K562 (cell line): ENCODE measurements around the gene AGAP1.

Experiments
- BRF2 ChIP-seq: IDR thresholded peaks from 3 replicates; pipeline ENCODE4 v1.6.1; 2011; ENCODE audit warnings: borderline replicate concordance, mild to moderate bottlenecking; ENCODE audit not compliant: insufficient read length, insufficient read depth
- EP300 ChIP-seq: IDR thresholded peaks from 2 replicates; pipeline ENCODE4 v1.6.1; 2012; ENCODE audit warnings: low read length, improper control_type of control experiment
- HCFC1 ChIP-seq: IDR thresholded peaks from 2 replicates; pipeline ENCODE4 v1.6.1; 2012; ENCODE audit warnings: low read depth, low read length, improper control_type of control experiment
- HMGXB4 ChIP-seq: sonication (generic); formaldehyde crosslinking; IDR thresholded peaks from 2 replicates; pipeline ENCODE4 v1.8.1; 2023; ENCODE audit warnings: mild to moderate bottlenecking, missing genetic modification reagents
- POLR2AphosphoS5 ChIP-seq: IDR thresholded peaks from 2 replicates; pipeline ENCODE4 v1.6.1; 2011; ENCODE audit warnings: mild to moderate bottlenecking, low read depth, low read length, moderate library complexity; ENCODE audit not compliant: control insufficient read depth, insufficient read depth
- PRPF4 ChIP-seq: fragments of 200-400 bp; formaldehyde crosslinking; IDR thresholded peaks from one replicate; pipeline ENCODE4 v1.6.1; 2017; ENCODE audit warnings: low read length, low read depth, mild to moderate bottlenecking; ENCODE audit not compliant: insufficient read depth, poor library complexity, severe bottlenecking
- SP1 ChIP-seq: sonication (generic); formaldehyde crosslinking; IDR thresholded peaks from 2 replicates; pipeline ENCODE4 v1.8.1; 2022; ENCODE audit warnings: mild to moderate bottlenecking, missing genetic modification reagents
- ZNF140 ChIP-seq: fragments of 250-450 bp; sonication (Bioruptor Pico); IDR thresholded peaks from 2 replicates; pipeline ENCODE4 v1.8.0; 2021; ENCODE audit warnings: moderate library complexity, mild to moderate bottlenecking, inconsistent platforms

GRCh38 chr2:235467588-235467987 lies 26.3 kb upstream of the AGAP1 start:
- no peak for TF ChIP-seq HMGXB4
- TF ChIP-seq BRF2, result no peak
- no peak for TF ChIP-seq PRPF4
- TF ChIP-seq HCFC1, result no peak
- TF ChIP-seq ZNF140 (CRISPR knock-in tag), result no peak
- TF ChIP-seq POLR2AphosphoS5, result no peak
- TF ChIP-seq EP300, result no peak
- TF ChIP-seq SP1, result no peak
